Left kidney (tissue), 2 donors: ENCODE results near the gene MAN2C1. TPM values are rescaled to one million over a fixed set of nuclear protein-coding genes. Genes with fewer than 3 reads are reported as not detected.
A peak's percentile ranks its signal among the peaks of the same experiment; 100 is the strongest.
"Not testable (repeated sequence)": the region's sequence is repeated elsewhere in the genome, so short reads cannot be mapped to it uniquely, and the experiment has no call there.

Source experiments
- DNase-seq: peaks from one replicate; pipeline ENCODE4 v3.0.0-alpha.2; 2013
- polyA plus RNA-seq: library from polyadenylated mRNA; unstranded; fragments of 120-200 nt; gene quantifications from one replicate; pipeline ENCODE4 v1.2.1, GENCODE V29; 2013; ENCODE audit not compliant: insufficient read length

MAN2C1 gene
- polyA plus RNA-seq, 1 donor, result 180 TPM

DNA sequence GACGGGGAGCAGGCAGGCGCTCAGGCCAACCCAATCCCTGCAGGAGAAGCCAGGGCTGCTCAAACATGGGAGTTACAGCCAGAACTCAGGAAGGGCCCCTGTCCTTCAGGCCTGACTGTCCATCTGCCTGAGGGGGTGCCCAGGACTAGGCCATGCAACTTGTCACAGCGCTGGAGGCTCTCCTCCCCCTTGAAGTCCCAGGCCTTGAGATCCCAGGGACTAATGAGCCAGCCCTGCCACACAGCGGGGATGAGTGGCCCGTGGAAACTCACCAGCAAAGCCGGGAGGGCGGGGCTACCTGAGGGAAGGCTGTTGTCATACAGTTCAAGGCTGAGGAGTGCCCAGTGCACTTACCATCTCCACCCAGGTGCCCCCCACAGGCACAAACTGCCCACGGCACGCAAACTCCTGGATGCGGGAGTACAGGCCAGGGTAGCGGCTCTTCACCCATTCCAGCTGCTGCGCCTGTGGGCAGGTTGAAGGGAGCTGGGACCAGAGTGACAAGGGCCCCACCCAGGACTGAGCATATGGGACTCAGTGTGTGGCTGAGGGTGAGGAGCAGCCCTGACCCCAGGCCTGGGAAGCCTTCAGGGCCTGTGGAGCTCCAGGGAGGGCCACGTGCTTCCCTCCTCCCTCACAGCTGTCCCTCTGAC lies 6.3 kb downstream of the MAN2C1 start:
- no peak for DNase-seq

GRCh38 chr15:75361361-75361988 lies 6.9 kb downstream of the MAN2C1 start:
- DNase-seq, result no peak

DNA sequence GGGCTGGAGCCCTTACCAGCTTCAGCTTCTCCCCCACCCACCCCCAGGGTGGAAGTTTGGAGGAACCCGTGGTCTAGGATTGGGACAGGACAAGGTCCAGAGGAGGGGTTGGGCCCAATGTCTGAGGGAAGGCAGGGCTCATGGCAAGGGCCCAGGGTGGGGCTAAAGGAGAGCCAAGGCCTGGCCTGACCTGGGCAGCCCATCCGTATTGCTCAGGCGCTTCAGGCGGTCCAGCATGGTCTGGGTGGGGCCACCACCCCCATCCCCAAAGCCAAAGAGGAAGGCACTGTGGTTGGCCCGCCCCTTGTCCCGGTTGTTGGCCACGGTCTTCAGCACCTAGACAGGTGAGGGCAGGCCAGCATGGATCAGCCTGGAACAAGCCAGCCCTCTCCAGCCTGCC lies 7.6 kb downstream of the MAN2C1 start:
- no peak for DNase-seq

- DNase-seq, result no peak
Observed at GRCh38 chr15:75360391-75360790, 8.0 kb downstream of the MAN2C1 start.

DNA sequence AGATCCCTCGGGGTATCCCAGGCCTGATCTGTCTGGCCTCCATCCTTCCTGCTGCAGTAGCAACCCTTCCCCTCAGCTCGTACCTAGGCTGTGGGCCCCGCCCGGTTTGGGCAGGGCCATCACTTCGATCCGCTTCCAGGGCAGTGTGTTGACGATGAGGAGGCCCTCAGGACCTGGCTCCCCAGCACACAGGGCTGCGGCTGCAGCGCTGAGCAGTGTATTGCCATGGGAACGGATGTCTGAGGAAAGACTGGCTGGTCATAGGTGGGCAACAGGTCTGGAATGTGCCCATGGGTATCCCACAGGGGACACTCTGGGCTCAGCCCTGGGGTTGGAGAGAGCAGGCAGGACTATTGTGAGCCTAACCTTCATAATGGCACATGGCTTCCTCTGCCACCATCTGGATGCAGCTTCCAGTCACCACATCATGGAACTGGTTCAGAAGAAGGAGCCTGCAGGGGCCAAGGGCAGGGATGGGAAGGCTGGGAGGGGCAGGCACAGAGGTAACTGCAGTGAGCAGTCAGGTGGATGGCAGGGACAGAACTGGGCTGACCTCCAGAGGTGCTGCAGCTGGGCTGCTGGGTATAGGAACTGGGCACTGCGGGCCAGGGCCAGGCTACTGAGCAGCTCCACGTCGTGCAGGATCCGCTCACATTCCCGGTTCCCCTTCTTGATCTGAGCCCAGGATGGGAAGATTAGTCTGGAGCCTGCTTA lies 8.7 kb downstream of the MAN2C1 start:
- no peak for DNase-seq

- DNase-seq, result no peak
Observed at GRCh38 chr15:75358771-75359536, 9.5 kb downstream of the MAN2C1 start.

- no peak for DNase-seq
Observed at GRCh38 chr15:75357976-75358673, 10.3 kb downstream of the MAN2C1 start.

- DNase-seq, result no peak
Observed at GRCh38 chr15:75356517-75356916, 11.9 kb downstream of the MAN2C1 start.

- DNase-seq, result no peak
Observed at GRCh38 chr15:75356006-75356405, 12.4 kb downstream of the MAN2C1 start.

- no peak for DNase-seq
Observed at GRCh38 chr15:75355369-75355768, 13.0 kb downstream of the MAN2C1 start.

DNA sequence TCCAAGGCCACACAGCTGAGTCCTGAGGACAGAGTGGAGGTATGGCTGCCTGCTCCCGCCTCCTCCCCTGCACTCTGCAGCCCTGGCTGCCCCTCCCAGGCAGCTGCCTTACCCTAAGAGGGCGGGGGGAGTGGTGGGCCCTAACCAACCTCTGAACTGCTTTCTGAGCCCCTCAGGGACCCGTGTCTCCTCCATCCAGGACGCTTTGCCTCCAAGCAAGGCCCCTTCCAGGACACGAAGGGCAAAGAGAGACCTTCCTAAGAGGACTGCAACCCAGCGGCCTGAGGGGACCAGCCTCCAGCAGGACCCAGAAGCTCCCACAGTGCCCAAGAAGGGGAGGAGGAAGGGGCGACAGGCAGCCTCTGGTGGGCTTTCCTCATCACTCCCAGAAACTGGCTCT lies 14.0 kb downstream of the MAN2C1 start:
- no peak for DNase-seq

DNA sequence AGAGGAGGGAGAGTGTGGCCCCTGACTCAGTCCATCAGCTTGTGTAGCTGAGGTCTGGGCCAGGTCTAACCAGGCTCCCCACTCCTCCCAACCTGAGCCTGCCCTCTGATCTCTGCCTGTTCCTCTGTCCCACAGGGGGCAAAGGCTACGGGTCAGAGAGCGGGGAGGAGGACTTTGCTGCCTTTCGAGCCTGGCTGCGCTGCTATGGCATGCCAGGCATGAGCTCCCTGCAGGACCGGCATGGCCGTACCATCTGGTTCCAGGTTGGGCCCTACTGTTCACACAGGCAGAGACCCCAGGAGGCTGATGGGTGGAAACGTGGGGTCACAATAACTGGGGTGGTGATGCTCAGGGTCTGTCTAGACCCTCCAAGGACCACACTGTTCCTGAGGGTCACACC lies 14.8 kb downstream of the MAN2C1 start:
- no peak for DNase-seq

GRCh38 chr15:75352186-75353080 lies 16.0 kb downstream of the MAN2C1 start:
- no peak for DNase-seq

DNA sequence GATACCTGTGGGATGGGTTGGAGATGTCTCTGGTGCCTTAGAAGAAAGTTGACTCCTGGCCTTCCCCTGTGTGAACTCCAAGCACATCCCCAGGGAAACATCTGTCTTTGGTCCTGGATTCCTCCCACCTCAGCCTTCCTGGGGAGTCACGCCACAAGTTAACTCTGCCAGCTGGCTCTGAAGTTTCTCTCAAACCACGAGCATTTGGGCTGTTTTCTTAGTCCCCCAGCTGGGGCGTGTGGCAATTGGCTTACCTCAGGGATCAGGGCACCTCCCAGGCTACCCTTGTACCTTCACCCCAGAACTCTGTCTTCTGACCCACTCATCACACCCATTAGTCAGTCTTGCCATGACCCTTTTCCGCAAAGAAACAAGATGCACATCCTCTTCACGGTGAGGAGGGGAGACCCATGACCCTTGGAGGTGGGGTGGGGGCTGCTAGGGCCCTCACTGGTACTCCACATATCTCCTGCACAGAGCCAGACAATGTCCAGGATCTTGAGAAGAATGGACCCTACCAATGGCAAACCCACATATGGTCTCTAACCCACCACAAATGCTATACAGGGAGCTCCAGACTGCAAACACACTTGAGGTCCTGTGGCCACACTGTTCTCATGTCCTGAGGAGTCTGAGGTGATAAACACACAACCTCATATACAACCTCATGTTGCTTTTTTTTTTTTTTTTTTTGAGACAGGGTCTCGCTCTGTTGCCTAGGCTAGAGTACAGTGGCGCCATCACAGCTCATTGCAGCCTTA lies 17.6 kb downstream of the MAN2C1 start:
- DNase-seq, result no peak

- no peak for DNase-seq
Observed at GRCh38 chr15:75349851-75350588, 18.4 kb downstream of the MAN2C1 start.

- DNase-seq, result not testable (repeated sequence)
Observed at GRCh38 chr15:75349351-75349669, 19.1 kb downstream of the MAN2C1 start.

- peak; percentile 3 for DNase-seq
Observed at GRCh38 chr15:75348562-75349350, 19.7 kb downstream of the MAN2C1 start.

DNA sequence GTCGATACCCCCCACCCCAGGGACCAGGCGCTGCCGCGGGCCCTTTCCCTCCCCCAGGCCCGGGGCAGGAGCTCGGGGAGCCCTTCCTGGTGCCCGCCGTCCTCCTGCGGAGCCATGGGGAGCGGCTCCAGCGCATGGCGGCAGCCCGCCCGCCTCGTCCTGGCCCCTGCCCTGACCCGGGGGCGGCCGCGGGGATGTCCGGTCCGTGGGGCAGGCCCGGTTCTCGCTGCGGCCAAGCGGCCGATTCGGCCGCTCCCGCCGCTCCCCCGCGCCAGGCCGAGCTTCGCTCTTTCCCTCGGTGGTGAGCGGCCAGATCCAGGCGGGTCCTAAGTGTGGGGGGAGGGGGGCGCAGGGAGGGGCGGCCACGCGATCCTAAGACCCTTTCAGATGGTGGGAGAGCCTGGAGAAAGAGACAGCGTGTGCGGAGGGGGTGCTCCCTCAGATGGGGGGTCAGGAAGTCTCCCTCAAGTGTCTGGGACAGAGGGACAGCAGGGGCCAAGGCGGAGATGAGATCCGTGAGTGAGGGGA lies 20.3 kb downstream of the MAN2C1 start:
- peak; percentile 11 for DNase-seq
